Testis (tissue), 3 donors: ENCODE data around the gene REPS1. TPM values are rescaled to one million over a fixed set of nuclear protein-coding genes. Genes with fewer than 3 reads are reported as not detected.
"Not testable (repeated sequence)": the region's sequence is repeated elsewhere in the genome, so short reads cannot be mapped to it uniquely, and the experiment has no call there.

Source experiments
- DNase-seq: peaks from one replicate; pipeline ENCODE4 v3.0.0-alpha.2; 2019
- H3K27ac ChIP-seq, 2 donors: fragments of 200-600 bp; sonication (generic); one replicate each; pipeline ENCODE4 v1.5.1; 2019
- H3K27me3 ChIP-seq: fragments of 200-600 bp; sonication (generic); one replicate; pipeline ENCODE4 v1.5.1; 2019
- H3K36me3 ChIP-seq: fragments of 200-600 bp; sonication (generic); one replicate; pipeline ENCODE4 v1.5.1; 2017; ENCODE audit warnings: low read depth; ENCODE audit errors: missing control alignments
- H3K4me1 ChIP-seq: fragments of 200-600 bp; sonication (generic); one replicate; pipeline ENCODE4 v1.5.1; 2019
- H3K4me3 ChIP-seq, 2 donors: fragments of 200-600 bp; sonication (generic); one replicate each; pipeline ENCODE4 v1.5.1; 2017 to 2019
- H3K9me3 ChIP-seq: fragments of 200-600 bp; sonication (generic); one replicate; pipeline ENCODE4 v1.5.1; 2017
- POLR2A ChIP-seq: fragments of 450-650 bp; IDR thresholded peaks from one replicate; pipeline ENCODE4 v1.6.1; 2017; ENCODE audit warnings: antibody characterized with exemption, mild to moderate bottlenecking, moderate library complexity
- WGBS, 2 donors: methylation state at CpG; one replicate each; pipeline ENCODE4 v1.1.5; 2018; 5-methylcytosine and 5-hydroxymethylcytosine counted together
- intact Hi-C: fragments of 100-400 bp; cut with DNase I; formaldehyde crosslinking; loops from one replicate; pipeline ENCODE4 v1.15.1; 2023; ENCODE audit warnings: low total_unique reads
- polyA plus RNA-seq: library from polyadenylated mRNA; stranded (reverse); fragments of 350-450 nt; fragmentation: Illumina TruSeq; extraction: RNeasy Lipid Tissue Mini Kit (QIAGEN cat#74804); gene quantifications from one replicate; pipeline ENCODE4 v1.2.3, GENCODE V29; 2014; ENCODE audit warnings: low read depth, low replicate concordance; ENCODE audit not compliant: insufficient read depth
- total RNA-seq, 2 donors: library from RNA; depleted of rRNA; stranded (reverse); fragments of >200 nt; gene quantifications; one replicate each; pipeline ENCODE4 v1.2.3, GENCODE V29; 2016
- TF ChIP-seq, protein P1 (sequence below), 3 experiments: fragments of 450-650 bp in 2 of 3; fragments of 200-600 bp in 1 of 3; sonication (generic) in 1 of 3; IDR thresholded peaks; one replicate each; pipeline ENCODE4 v1.5.1; 2016 to 2019; ENCODE audit warnings: antibody characterized with exemption in 3 of 3, mild to moderate bottlenecking in 2 of 3, moderate library complexity in 1 of 3

Gene REPS1
- total and polyA plus RNA-seq, 3 donors from 2014 or later: 82.0 to 170 (median 160) TPM

DNA sequence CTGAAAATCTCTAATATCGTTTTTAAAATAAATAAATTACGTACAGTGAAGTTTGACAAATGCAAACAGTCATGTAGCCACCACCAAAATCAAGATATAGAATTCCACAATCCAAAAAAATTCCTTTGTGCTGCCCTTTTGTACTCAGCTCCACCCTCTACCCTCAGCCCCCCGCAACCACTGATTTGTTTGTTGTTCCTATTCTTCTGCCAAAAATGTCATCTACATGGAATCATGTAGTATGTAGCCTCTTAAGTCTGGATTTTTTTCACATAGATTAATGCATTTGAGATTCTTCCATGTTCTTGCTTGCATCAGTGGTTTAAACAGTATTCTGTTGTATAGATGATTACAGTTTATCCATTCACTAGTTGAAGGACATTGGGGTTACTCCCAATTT is 8.5 kb upstream of the REPS1 start:
- Histone ChIP-seq H3K27me3 (no peaks in the 10 kb centered on the region), H3K27ac (no peak overlapping the region), H3K4me3 (no peak overlapping the region), H3K9me3 (no peaks in the 10 kb centered on the region), H3K4me1 (no peaks in the 10 kb centered on the region), H3K36me3 (no peaks in the 10 kb centered on the region)
- no peak for TF ChIP-seq POLR2A
- TF ChIP-seq, protein P1, sequence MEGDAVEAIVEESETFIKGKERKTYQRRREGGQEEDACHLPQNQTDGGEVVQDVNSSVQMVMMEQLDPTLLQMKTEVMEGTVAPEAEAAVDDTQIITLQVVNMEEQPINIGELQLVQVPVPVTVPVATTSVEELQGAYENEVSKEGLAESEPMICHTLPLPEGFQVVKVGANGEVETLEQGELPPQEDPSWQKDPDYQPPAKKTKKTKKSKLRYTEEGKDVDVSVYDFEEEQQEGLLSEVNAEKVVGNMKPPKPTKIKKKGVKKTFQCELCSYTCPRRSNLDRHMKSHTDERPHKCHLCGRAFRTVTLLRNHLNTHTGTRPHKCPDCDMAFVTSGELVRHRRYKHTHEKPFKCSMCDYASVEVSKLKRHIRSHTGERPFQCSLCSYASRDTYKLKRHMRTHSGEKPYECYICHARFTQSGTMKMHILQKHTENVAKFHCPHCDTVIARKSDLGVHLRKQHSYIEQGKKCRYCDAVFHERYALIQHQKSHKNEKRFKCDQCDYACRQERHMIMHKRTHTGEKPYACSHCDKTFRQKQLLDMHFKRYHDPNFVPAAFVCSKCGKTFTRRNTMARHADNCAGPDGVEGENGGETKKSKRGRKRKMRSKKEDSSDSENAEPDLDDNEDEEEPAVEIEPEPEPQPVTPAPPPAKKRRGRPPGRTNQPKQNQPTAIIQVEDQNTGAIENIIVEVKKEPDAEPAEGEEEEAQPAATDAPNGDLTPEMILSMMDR (IDR thresholded peaks at IDR 0.05): no peak
- 61 to 94% methylated on average over 3 of the region's 3 CpGs for WGBS, 2 donors
- DNase-seq: no peak
- intact Hi-C loops: no loop called here

DNA sequence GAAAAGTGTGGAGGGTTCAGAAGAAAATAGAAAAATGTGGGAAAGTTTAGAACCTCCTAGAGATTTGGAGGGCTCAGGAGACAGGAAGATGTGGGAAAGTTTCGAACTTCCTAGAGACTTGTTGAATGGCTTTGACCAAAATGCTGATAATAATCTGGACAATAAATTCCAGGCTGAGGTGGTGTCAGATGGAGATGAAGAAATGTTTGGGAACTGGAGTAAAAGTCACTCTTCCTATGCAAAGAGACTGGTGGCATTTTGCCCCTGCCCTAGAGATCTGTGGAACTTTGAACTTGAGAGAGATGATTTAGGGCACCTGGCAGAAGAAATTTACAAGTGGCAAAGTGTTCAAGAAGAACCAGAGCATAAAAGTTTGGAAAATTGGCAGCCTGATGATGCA is 5.4 kb upstream of the REPS1 start:
- H3K9me3 ChIP-seq, H3K4me3 ChIP-seq, DNase-seq, H3K4me1 ChIP-seq, H3K36me3 ChIP-seq, H3K27ac ChIP-seq, intact Hi-C loops, H3K27me3 ChIP-seq: not testable (repeated sequence)
- 88 to 100% methylated on average over 1 of the region's 1 CpG for WGBS, 2 donors

DNA sequence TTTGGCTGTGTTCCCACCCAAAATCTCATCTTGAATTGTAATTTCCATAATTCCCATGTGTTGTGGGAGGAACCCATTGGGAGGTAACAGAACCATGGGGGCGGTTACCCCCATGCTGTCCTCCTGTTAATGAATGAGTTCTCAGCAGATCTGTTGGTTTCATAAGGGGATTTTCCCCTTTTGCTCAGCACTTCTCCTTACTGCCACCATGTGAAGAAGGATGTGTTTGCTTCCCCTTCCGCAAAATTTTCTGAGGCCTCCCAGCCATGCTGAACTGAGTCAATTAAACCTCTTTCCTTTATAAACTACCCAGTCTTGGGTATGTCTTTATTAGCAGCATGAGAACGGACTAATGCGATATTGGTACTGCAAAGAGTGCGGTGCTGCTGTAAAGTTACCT is 4.9 kb upstream of the REPS1 start:
- TF ChIP-seq, protein P1 (IDR thresholded peaks at IDR 0.05): peak in 1 of 3 experiments; percentile 3
- H3K27ac ChIP-seq, H3K9me3 ChIP-seq, H3K27me3 ChIP-seq, H3K4me1 ChIP-seq, H3K36me3 ChIP-seq, H3K4me3 ChIP-seq, intact Hi-C loops, DNase-seq: not testable (repeated sequence)
- 88% methylated on average over 5 of the region's 5 CpGs for WGBS, 2 donors

DNA sequence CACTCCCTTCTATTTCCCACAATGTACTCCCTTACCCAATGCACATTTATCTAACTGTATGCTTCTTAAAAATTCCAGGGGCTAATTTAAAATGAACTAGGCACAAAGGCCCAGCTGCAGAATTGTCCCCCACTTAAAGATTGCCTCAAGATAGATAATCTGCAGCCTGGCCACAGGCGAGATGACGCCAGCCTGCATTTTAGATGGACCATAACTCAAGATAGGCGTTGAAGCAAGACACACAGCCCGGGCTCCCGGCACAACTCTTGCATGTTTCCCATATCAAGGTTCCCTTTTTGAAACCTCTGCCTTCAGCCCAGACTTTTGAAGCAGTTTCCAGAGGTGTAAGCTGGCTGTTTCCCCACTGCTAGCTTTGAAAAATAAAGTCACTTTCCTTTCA is 3.2 kb upstream of the REPS1 start:
- H3K27ac ChIP-seq: no peak overlapping the region
- no peak for TF ChIP-seq POLR2A
- TF ChIP-seq, protein P1 (IDR thresholded peaks at IDR 0.05): no peak
- H3K9me3 ChIP-seq: no peaks in the 10 kb centered on the region
- whole genome bisulfite sequencing, 2 donors: 55 to 66% methylated on average over 5 of the region's 5 CpGs
- no peaks in the 10 kb centered on the region for H3K36me3 ChIP-seq
- no peak for DNase-seq
- peaks cover 5% of the 10 kb centered on the region for H3K4me1 ChIP-seq
- intact Hi-C loops: no loop called here
- no peak overlapping the region for H3K4me3 ChIP-seq
- no peaks in the 10 kb centered on the region for H3K27me3 ChIP-seq

DNA sequence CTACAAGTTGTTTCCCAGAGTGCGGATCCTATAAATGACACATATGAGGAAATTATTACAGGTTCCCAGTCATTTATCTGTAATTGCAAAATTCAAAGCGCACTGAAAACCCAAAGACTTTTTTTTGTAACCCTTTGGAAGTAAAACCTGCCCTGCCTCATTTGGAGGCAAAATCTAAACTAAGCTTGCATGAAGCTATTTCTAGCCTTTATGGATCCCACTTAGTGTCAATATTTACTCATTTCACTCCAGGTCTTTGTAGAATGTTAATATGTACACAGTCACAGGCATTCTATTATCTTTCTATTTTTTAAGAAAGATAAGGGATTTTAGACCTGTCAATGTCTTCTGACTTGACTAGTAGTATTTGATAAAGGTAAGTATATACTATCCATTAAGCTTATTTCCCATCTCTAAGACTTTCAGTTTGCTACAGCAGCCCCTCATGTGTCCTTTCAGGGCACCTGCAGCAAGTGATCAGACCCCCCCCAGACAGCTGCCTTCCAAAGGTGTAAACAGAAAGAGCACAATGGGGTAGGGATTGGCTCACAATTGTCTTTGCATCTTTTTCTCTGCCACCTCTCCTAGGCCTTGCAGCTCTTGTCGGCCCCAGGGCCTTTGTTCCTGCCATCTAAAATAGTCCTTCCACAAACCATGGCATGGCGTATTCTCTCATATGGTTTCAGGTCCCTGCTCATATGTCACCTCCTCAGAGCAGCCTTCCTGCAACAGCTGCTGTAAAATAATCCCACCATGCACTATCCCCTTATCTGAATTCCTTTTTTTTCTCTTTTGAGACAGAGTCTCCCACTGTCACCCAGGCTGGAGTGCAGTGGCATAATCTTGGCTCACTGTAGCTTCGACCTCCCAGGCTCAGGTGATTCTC is 1.3 kb upstream of the REPS1 start:
- WGBS, 2 donors: 75 to 77% methylated on average over 5 of the region's 5 CpGs
- Histone ChIP-seq H3K27ac (peak overlapping the region in 1 of 2 donors; percentile 95), H3K27me3 (no peaks in the 10 kb centered on the region), H3K4me3 (peak overlapping the region in 1 of 2 donors; percentile 96), H3K36me3 (no peaks in the 10 kb centered on the region), H3K9me3 (no peaks in the 10 kb centered on the region), H3K4me1 (peaks cover 5% of the 10 kb centered on the region)
- intact Hi-C loops: no loop called here
- no peak for DNase-seq
- TF ChIP-seq POLR2A: no peak
- TF ChIP-seq, protein P1 (IDR thresholded peaks at IDR 0.05): no peak
